ENCODE data around the gene LAIR1.

Gene LAIR1

DNA sequence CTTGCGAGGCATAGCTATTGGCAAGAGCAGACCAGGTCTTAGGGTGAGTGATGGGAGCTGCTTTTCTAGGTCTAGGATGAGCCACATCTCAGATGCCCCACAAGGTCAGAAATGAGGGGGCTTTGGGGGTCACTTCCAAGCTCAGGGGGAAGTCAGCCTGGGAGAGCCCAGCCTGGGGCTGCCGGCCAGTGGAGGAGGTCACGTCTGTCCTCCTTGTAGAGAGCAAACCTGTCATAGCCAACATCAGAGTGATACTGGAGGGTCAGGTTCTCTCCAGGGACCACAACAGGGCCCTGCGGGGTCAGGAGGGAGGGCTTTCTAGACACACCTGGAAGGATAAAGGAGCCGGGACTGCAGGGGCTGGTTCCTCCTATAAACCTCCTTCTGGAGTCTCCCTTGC is 54.2 kb downstream of the LAIR1 start:
- in situ Hi-C loops (cut with MboI; ENCODE audit: low sequenced_read_pairs, unreplicated experiment), result no loop called here
- TF ChIP-seq, protein P1, sequence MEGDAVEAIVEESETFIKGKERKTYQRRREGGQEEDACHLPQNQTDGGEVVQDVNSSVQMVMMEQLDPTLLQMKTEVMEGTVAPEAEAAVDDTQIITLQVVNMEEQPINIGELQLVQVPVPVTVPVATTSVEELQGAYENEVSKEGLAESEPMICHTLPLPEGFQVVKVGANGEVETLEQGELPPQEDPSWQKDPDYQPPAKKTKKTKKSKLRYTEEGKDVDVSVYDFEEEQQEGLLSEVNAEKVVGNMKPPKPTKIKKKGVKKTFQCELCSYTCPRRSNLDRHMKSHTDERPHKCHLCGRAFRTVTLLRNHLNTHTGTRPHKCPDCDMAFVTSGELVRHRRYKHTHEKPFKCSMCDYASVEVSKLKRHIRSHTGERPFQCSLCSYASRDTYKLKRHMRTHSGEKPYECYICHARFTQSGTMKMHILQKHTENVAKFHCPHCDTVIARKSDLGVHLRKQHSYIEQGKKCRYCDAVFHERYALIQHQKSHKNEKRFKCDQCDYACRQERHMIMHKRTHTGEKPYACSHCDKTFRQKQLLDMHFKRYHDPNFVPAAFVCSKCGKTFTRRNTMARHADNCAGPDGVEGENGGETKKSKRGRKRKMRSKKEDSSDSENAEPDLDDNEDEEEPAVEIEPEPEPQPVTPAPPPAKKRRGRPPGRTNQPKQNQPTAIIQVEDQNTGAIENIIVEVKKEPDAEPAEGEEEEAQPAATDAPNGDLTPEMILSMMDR (IDR thresholded peaks at IDR 0.05; ENCODE audit: borderline replicate concordance, control extremely low read depth, extremely low read depth, insufficient read depth, missing control alignments), result no peak
- DNase-seq (ENCODE audit: low spot score), result no peak

GRCh38 chr19:54309811-54310210 is 54.9 kb downstream of the LAIR1 start:
- TF ChIP-seq, protein P1 (IDR thresholded peaks at IDR 0.05; ENCODE audit: borderline replicate concordance, control extremely low read depth, extremely low read depth, insufficient read depth, missing control alignments), result no peak
- DNase-seq (ENCODE audit: low spot score), result no peak
- in situ Hi-C loops (cut with MboI; ENCODE audit: low sequenced_read_pairs, unreplicated experiment), result no loop called here

DNA sequence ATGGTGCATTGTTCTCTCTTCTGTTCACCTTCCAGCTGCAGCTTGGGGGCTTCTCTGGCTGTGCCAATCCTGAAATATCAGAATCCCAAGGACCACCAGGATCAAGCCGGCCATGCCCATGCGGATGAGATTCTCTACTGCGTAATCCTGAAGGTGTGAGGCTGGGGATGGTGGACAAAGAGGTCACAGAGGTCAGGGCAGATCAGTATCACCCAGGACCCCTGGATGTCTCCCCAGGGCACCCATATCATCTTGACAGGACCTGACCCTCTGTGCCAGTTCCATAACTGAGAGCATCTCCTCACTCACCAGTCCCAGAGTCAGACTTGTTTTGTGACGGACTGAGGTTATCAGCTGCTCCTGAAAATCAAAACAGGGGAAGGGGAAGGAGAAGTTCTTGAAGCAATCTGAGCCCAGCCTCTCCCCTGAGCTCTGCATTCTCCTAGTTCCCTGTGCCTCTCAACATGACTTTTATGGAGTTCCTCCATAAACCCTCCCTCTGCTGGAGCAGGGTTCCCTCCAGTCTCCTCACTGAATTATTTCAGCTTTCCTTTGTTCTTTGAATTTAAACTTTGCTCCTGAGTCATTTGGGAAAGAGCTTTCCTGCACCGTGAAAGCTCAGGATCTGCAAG is 57.2 kb downstream of the LAIR1 start:
- TF ChIP-seq, protein P1 (IDR thresholded peaks at IDR 0.05; ENCODE audit: borderline replicate concordance, control extremely low read depth, extremely low read depth, insufficient read depth, missing control alignments), result no peak
- DNase-seq (ENCODE audit: low spot score), result no peak
- in situ Hi-C loops (cut with MboI; ENCODE audit: low sequenced_read_pairs, unreplicated experiment), result no loop called here

GRCh38 chr19:54305141-54305540 is 59.6 kb downstream of the LAIR1 start:
- in situ Hi-C loops (cut with MboI; ENCODE audit: low sequenced_read_pairs, unreplicated experiment), result no loop called here
- TF ChIP-seq, protein P1 (IDR thresholded peaks at IDR 0.05; ENCODE audit: borderline replicate concordance, control extremely low read depth, extremely low read depth, insufficient read depth, missing control alignments), result no peak
- no peak for DNase-seq (ENCODE audit: low spot score)

GRCh38 chr19:54302257-54302656 is 62.5 kb downstream of the LAIR1 start:
- DNase-seq (ENCODE audit: low spot score), result no peak
- in situ Hi-C loops (cut with MboI; ENCODE audit: low sequenced_read_pairs, unreplicated experiment), result no loop called here
- TF ChIP-seq, protein P1 (IDR thresholded peaks at IDR 0.05; ENCODE audit: borderline replicate concordance, control extremely low read depth, extremely low read depth, insufficient read depth, missing control alignments), result no peak
